DND-41 (cell line): ENCODE results near the gene PIF1.

ENCODE experiments used
- CTCF ChIP-seq: IDR thresholded peaks from 2 replicates; pipeline ENCODE4 v1.5.1; 2012; ENCODE audit warnings: borderline replicate concordance, low read length, moderate library complexity, mild to moderate bottlenecking; ENCODE audit not compliant: poor library complexity, severe bottlenecking; ENCODE audit errors: extremely low read depth
- EZH2 ChIP-seq: IDR thresholded peaks from 3 replicates; pipeline ENCODE4 v1.6.1; 2012; ENCODE audit warnings: borderline replicate concordance, low read depth, mild to moderate bottlenecking, moderate library complexity, low read length, inconsistent platforms; ENCODE audit not compliant: severe bottlenecking

GRCh38 chr15:64774629-64775493 lies 50.6 kb downstream of the PIF1 start:
- no peak for TF ChIP-seq CTCF
- no peak for TF ChIP-seq EZH2
